HepG2 (cell line): ENCODE measurements around the gene RPS19BP1. TPM values are rescaled to one million over a fixed set of nuclear protein-coding genes. Genes with fewer than 3 reads are reported as not detected.
A peak's percentile ranks its signal among the peaks of the same experiment; 100 is the strongest.

Experiments used
- ARID2 ChIP-seq: sonication (generic); formaldehyde crosslinking; IDR thresholded peaks from 2 replicates; pipeline ENCODE4 v1.8.1; 2022; ENCODE audit warnings: mild to moderate bottlenecking, missing genetic modification reagents, borderline replicate concordance
- DDIT3 ChIP-seq: sonication (generic); formaldehyde crosslinking; IDR thresholded peaks from 2 replicates; pipeline ENCODE4 v1.4.0; 2020; ENCODE audit warnings: mild to moderate bottlenecking, missing genetic modification reagents
- EEA1 ChIP-seq: sonication (generic); formaldehyde crosslinking; IDR thresholded peaks from 2 replicates; pipeline ENCODE4 v1.5.1; 2020; ENCODE audit warnings: mild to moderate bottlenecking, missing genetic modification reagents, borderline replicate concordance
- FOXK1 ChIP-seq: sonication (generic); formaldehyde crosslinking; IDR thresholded peaks from 2 replicates; pipeline ENCODE4 v1.4.0; 2020; ENCODE audit warnings: low read depth, missing genetic modification reagents, borderline replicate concordance
- FOXK2 ChIP-seq: fragments of 450-650 bp; IDR thresholded peaks from 2 replicates; pipeline ENCODE4 v1.6.1; 2016
- GTF3A ChIP-seq: sonication (generic); formaldehyde crosslinking; conservative IDR thresholded peaks from 2 replicates; pipeline ENCODE4 v1.4.0; 2020; ENCODE audit warnings: mild to moderate bottlenecking, missing genetic modification reagents
- HCFC1 ChIP-seq: fragments of 150-350 bp; IDR thresholded peaks from 2 replicates; pipeline ENCODE4 v1.6.1; 2014; ENCODE audit warnings: low read depth, low read length
- ISL2 ChIP-seq: sonication (generic); formaldehyde crosslinking; IDR thresholded peaks from 2 replicates; pipeline ENCODE4 v1.5.0; 2020; ENCODE audit warnings: missing genetic modification reagents
- KAT8 ChIP-seq: IDR thresholded peaks from 2 replicates; pipeline ENCODE4 v1.6.1; 2016; ENCODE audit warnings: missing genetic modification reagents, missing compliant biosample characterization
- KDM3A ChIP-seq: IDR thresholded peaks from 2 replicates; pipeline ENCODE4 v1.6.1; 2018; ENCODE audit warnings: low read depth, missing compliant biosample characterization
- MED1 ChIP-seq: sonication (generic); formaldehyde crosslinking; IDR thresholded peaks from 2 replicates; pipeline ENCODE4 v1.4.0; 2020; ENCODE audit warnings: missing genetic modification reagents
- MTF2 ChIP-seq: sonication (generic); formaldehyde crosslinking; IDR thresholded peaks from 2 replicates; pipeline ENCODE4 v1.5.0; 2020; ENCODE audit warnings: missing genetic modification reagents, borderline replicate concordance
- NFKBIZ ChIP-seq: IDR thresholded peaks from 2 replicates; pipeline ENCODE4 v1.6.1; 2018; ENCODE audit warnings: missing genetic modification reagents, missing compliant biosample characterization
- NR2F1 ChIP-seq, 2 experiments: fragments of 450-650 bp in 1 of 2; formaldehyde crosslinking in 1 of 2; IDR thresholded peaks; 2 replicates each; pipeline versions ENCODE4 v1.5.0 to v1.6.1; 2016 to 2020; ENCODE audit warnings: mild to moderate bottlenecking in 1 of 2, missing compliant biosample characterization in 1 of 2, missing genetic modification reagents in 1 of 2, moderate library complexity in 1 of 2
- PAX8 ChIP-seq: sonication (generic); formaldehyde crosslinking; IDR thresholded peaks from 2 replicates; pipeline ENCODE4 v1.8.0; 2022; ENCODE audit warnings: mild to moderate bottlenecking, missing genetic modification reagents, borderline replicate concordance
- RXRA ChIP-seq: sonication (generic); formaldehyde crosslinking; IDR thresholded peaks from 2 replicates; pipeline ENCODE4 v1.5.1; 2020; ENCODE audit warnings: missing genetic modification reagents
- SRY ChIP-seq: sonication (generic); formaldehyde crosslinking; IDR thresholded peaks from 2 replicates; pipeline ENCODE4 v1.8.0; 2022; ENCODE audit warnings: mild to moderate bottlenecking, missing genetic modification reagents
- TMF1 ChIP-seq: sonication (generic); formaldehyde crosslinking; IDR thresholded peaks from 2 replicates; pipeline ENCODE4 v1.8.1; 2022; ENCODE audit warnings: low read depth, missing genetic modification reagents
- ZFP36L1 ChIP-seq: sonication (generic); formaldehyde crosslinking; IDR thresholded peaks from 2 replicates; pipeline ENCODE4 v1.8.0; 2022; ENCODE audit warnings: mild to moderate bottlenecking, missing genetic modification reagents, moderate library complexity
- ZFP90 ChIP-seq: sonication (generic); formaldehyde crosslinking; IDR thresholded peaks from 2 replicates; pipeline ENCODE4 v1.8.0; 2022; ENCODE audit warnings: missing genetic modification reagents, mild to moderate bottlenecking, inconsistent platforms, borderline replicate concordance
- ZKSCAN8 ChIP-seq: IDR thresholded peaks from 2 replicates; pipeline ENCODE4 v1.6.1; 2016; ENCODE audit warnings: borderline replicate concordance, missing genetic modification reagents, missing compliant biosample characterization
- ZNF281 ChIP-seq: sonication (generic); formaldehyde crosslinking; IDR thresholded peaks from 2 replicates; pipeline ENCODE4 v1.4.0; 2020; ENCODE audit warnings: missing genetic modification reagents, borderline replicate concordance
- ZNF607 ChIP-seq: sonication (generic); formaldehyde crosslinking; IDR thresholded peaks from 2 replicates; pipeline ENCODE4 v1.5.1; 2020; ENCODE audit warnings: missing genetic modification reagents, mild to moderate bottlenecking, borderline replicate concordance
- polyA plus RNA-seq, 8 experiments: library from polyadenylated mRNA; depleted of rRNA in 3 of 8; stranded (reverse) in 7 of 8; unstranded in 1 of 8; fragments of >200 nt; fragmentation: Illumina TruSeq in 4 of 8; extraction: Trizol in 4 of 8; gene quantifications; 2 replicates each; pipeline versions ENCODE4 v1.2.1 to v1.2.3, GENCODE V29; 2011 to 2016; ENCODE audit warnings: low read depth in 4 of 8, missing spikeins in 1 of 8, mixed read lengths in 1 of 8; ENCODE audit not compliant: insufficient read depth in 1 of 8
- total RNA-seq, 5 experiments: library from RNA; depleted of rRNA; stranded (reverse); fragments of >200 nt; fragmentation: Illumina TruSeq; extraction: Trizol; gene quantifications; 2 replicates each; pipeline ENCODE4 v1.2.3, GENCODE V29; 2016; ENCODE audit warnings: low read depth in 1 of 5
- TF ChIP-seq, protein P1 (sequence below): sonication (generic); formaldehyde crosslinking; IDR thresholded peaks from 2 replicates; pipeline ENCODE4 v1.5.0; 2020; ENCODE audit warnings: missing genetic modification reagents
- TF ChIP-seq, protein P2 (sequence below): sonication (generic); formaldehyde crosslinking; IDR thresholded peaks from 2 replicates; pipeline ENCODE4 v1.4.0; 2020; ENCODE audit warnings: missing genetic modification reagents

Gene RPS19BP1
- total and polyA plus RNA-seq, 2 of the 13 experiments (the other 11 are each of a cell fraction or from before 2014, with no cell fraction given), result 44.3 to 81.3 TPM

- TF ChIP-seq NR2F1 (CRISPR knock-in tag; IDR thresholded peaks at IDR 0.05) (peak in 1 of 2 experiments; percentile 50; a peak in 2 of 4 replicates), NFKBIZ (CRISPR knock-in tag) (no peak), GTF3A (no peak), MED1 (CRISPR knock-in tag) (peak; percentile 26; the same call in 1 of the 2 replicates), ARID2 (CRISPR knock-in tag) (no peak), HCFC1 (no peak), ZFP90 (CRISPR knock-in tag) (no peak), ZNF281 (CRISPR knock-in tag) (no peak), FOXK1 (CRISPR knock-in tag) (peak; percentile 16; the same call in 1 of the 2 replicates), TMF1 (CRISPR knock-in tag) (no peak), EEA1 (no peak), ZFP36L1 (no peak), RXRA (CRISPR knock-in tag) (peak; percentile 51; the same call in 1 of the 2 replicates), KAT8 (CRISPR knock-in tag) (no peak), DDIT3 (CRISPR knock-in tag) (no peak), ISL2 (CRISPR knock-in tag) (no peak), ZKSCAN8 (CRISPR knock-in tag) (no peak), PAX8 (no peak), MTF2 (no peak), KDM3A (CRISPR knock-in tag) (no peak), FOXK2 (no peak), SRY (CRISPR knock-in tag) (no peak), ZNF607 (no peak)
- TF ChIP-seq, protein P1, sequence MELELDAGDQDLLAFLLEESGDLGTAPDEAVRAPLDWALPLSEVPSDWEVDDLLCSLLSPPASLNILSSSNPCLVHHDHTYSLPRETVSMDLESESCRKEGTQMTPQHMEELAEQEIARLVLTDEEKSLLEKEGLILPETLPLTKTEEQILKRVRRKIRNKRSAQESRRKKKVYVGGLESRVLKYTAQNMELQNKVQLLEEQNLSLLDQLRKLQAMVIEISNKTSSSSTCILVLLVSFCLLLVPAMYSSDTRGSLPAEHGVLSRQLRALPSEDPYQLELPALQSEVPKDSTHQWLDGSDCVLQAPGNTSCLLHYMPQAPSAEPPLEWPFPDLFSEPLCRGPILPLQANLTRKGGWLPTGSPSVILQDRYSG, result no peak
- TF ChIP-seq, protein P2, sequence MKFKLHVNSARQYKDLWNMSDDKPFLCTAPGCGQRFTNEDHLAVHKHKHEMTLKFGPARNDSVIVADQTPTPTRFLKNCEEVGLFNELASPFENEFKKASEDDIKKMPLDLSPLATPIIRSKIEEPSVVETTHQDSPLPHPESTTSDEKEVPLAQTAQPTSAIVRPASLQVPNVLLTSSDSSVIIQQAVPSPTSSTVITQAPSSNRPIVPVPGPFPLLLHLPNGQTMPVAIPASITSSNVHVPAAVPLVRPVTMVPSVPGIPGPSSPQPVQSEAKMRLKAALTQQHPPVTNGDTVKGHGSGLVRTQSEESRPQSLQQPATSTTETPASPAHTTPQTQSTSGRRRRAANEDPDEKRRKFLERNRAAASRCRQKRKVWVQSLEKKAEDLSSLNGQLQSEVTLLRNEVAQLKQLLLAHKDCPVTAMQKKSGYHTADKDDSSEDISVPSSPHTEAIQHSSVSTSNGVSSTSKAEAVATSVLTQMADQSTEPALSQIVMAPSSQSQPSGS (CRISPR knock-in tag), result no peak
Observed at GRCh38 chr22:39527481-39527961, 5.0 kb downstream of the RPS19BP1 start (continued).
